ENCODE results near the gene PRPF38B.
A peak's percentile ranks its signal among the peaks of the same experiment; 100 is the strongest.
"Not testable (repeated sequence)": the region's sequence is repeated elsewhere in the genome, so short reads cannot be mapped to it uniquely, and the experiment has no call there.

The PRPF38B gene

GRCh38 chr1:108681701-108682100 lies 10.4 kb upstream of the PRPF38B start:
- DNase-seq = not testable (repeated sequence)

- DNase-seq = no peak
Measured at GRCh38 chr1:108685529-108685928, 6.6 kb upstream of the PRPF38B start.

GRCh38 chr1:108686614-108687313 lies 5.3 kb upstream of the PRPF38B start:
- DNase-seq = no peak

- no peak for DNase-seq
Measured at GRCh38 chr1:108691128-108691941, 775 bp upstream of the PRPF38B start.

- peak; percentile 71 for DNase-seq
Measured at GRCh38 chr1:108692724-108693655, 880 bp downstream of the PRPF38B start.

- no peak for DNase-seq
Measured at GRCh38 chr1:108695535-108695934, 3.4 kb downstream of the PRPF38B start.

- no peak for DNase-seq
Measured at GRCh38 chr1:108699375-108700332, 7.5 kb downstream of the PRPF38B start.

- no peak for DNase-seq
Measured at GRCh38 chr1:108701176-108701849, 9.2 kb downstream of the PRPF38B start.

- not testable (repeated sequence) for DNase-seq
Measured at GRCh38 chr1:108702109-108702508, 10.0 kb downstream of the PRPF38B start.

GRCh38 chr1:108703939-108704338 lies 11.8 kb downstream of the PRPF38B start:
- DNase-seq = no peak

GRCh38 chr1:108704496-108704895 lies 12.4 kb downstream of the PRPF38B start:
- DNase-seq = no peak

- no peak for DNase-seq
Measured at GRCh38 chr1:108706643-108707042, 14.5 kb downstream of the PRPF38B start.

GRCh38 chr1:108708691-108709660 lies 16.9 kb downstream of the PRPF38B start:
- no peak for DNase-seq

- DNase-seq = no peak
Measured at GRCh38 chr1:108712606-108713150, 20.6 kb downstream of the PRPF38B start, which contains the start of gene FNDC7. Gene FNDC7 (plus strand): TSS chr1:108712908. CDS start chr1:108712934, 26 bp downstream.

- no peak for DNase-seq
Measured at GRCh38 chr1:108715932-108716331, 23.8 kb downstream of the PRPF38B start.

GRCh38 chr1:108716437-108717230 lies 24.5 kb downstream of the PRPF38B start:
- no peak for DNase-seq

GRCh38 chr1:108717774-108718316 lies 25.7 kb downstream of the PRPF38B start:
- DNase-seq = no peak

- DNase-seq = no peak
Measured at GRCh38 chr1:108718927-108719655, 27.0 kb downstream of the PRPF38B start.
